Activated T-cell treated with anti-CD3 and anti-CD28 coated beads, Interleukin-2, amount 50 U/mL, for 24 hours (primary cell): ENCODE data around the gene IGHMBP2.
A peak's percentile ranks its signal among the peaks of the same experiment; 100 is the strongest.
"Not testable (repeated sequence)": the region's sequence is repeated elsewhere in the genome, so short reads cannot be mapped to it uniquely, and the experiment has no call there.

Source experiments
- DNase-seq: peaks from one replicate; pipeline ENCODE4 v3.0.0-alpha.2; 2020
- H3K27ac Mint-ChIP-seq: 2 replicates; pipeline ENCODE4 v1.8.0; 2020; ENCODE audit warnings: mild to moderate bottlenecking, mixed read lengths
- H3K27me3 Mint-ChIP-seq: 2 replicates; pipeline ENCODE4 v1.8.0; 2020; ENCODE audit warnings: mixed read lengths
- H3K36me3 Mint-ChIP-seq: 2 replicates; pipeline ENCODE4 v1.8.0; 2020; ENCODE audit warnings: low read depth, mixed read lengths
- H3K4me1 Mint-ChIP-seq: 2 replicates; pipeline ENCODE4 v1.8.0; 2020; ENCODE audit warnings: low read depth, mixed read lengths
- H3K4me3 Mint-ChIP-seq: 2 replicates; pipeline ENCODE4 v1.8.0; 2020; ENCODE audit warnings: mild to moderate bottlenecking, moderate library complexity, mixed read lengths
- H3K9me3 Mint-ChIP-seq: 2 replicates; pipeline ENCODE4 v1.8.0; 2020; ENCODE audit warnings: mixed read lengths

Gene IGHMBP2

DNA sequence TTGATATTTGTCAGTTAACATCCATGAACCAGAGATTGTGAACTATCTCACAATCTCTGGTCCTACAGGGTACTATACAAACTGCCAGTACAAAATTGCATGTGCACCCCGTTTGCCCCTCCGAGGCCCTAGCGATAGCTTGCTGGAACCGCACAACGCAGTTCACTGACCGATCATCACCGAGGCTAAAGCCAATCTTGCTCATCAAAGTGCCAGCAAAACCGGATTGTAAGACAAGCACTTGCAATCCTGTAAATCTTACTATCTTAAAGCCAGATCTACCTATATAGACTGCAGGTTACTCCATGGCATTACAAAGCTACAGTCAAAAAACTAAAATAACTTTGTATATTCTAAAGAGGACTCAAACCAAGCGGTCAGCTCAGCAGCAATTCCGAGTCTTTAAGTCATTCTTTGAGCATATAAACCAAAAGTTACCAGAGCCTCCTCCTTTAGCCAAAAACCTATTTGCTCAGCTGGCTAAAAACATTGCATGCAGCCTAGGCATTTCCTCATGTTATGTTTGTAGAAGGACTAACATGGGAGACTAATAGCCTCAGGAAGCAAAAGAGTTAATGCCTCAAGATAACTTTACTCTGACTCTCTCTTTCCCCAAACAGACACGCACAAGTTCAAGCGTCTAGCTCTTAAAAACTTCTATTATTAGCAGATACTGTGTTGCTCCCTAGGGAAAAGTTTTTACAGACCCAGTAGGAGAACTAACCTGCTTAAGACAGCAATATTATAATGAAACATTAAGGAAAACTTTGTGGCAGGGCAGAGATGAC lies 31.3 kb upstream of the IGHMBP2 start:
- Mint-ChIP-seq H3K27ac (no peak overlapping the region), H3K4me3 (no peak overlapping the region), H3K36me3 (no peaks in the 10 kb centered on the region), H3K9me3 (no peaks in the 10 kb centered on the region), H3K4me1 (peaks cover 14% of the 10 kb centered on the region), H3K27me3 (peaks cover 33% of the 10 kb centered on the region)
- no peak for DNase-seq

DNA sequence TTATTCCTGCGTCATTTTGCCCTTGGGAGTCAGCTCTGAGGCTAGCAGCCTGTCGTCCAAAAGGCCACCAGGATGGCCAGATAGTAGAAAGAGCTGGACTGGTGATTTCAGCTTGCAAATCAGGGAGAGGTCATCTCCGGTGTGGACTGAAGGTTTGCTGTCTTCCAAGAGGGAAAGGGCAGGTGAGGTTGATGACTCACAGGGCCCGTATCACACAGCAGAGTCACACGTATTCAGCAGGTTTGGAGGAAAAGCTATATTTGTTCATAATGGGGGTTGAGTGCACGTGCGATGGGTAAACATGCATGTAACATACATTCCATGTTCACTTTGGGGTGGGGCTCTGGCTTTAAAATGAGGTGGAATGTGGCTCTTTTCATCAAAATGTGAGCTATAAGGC lies 25.7 kb upstream of the IGHMBP2 start:
- H3K36me3 Mint-ChIP-seq: peaks cover 9% of the 10 kb centered on the region
- no peaks in the 10 kb centered on the region for H3K27me3 Mint-ChIP-seq
- no peaks in the 10 kb centered on the region for H3K4me1 Mint-ChIP-seq
- H3K9me3 Mint-ChIP-seq: no peaks in the 10 kb centered on the region
- no peak overlapping the region for H3K27ac Mint-ChIP-seq
- DNase-seq: no peak
- H3K4me3 Mint-ChIP-seq: no peak overlapping the region

DNA sequence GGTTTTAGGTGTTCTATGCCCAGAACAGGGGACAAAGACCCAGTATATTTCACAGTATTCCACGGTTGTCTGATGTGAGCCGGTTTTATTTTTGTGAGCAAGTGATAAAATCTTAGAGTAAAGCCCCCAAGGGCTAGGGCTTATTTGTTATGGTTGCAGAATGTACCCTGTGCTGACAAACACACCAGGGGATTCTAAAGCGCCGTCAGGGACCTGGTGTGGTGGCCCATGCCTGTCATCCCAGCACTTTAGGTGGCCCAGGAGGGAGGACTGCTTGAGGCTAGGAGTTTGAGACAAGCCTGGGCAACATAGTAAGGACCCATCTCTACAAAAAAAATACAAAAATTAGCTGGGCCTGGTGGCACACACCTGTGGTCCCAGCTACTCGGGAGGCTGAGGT lies 22.8 kb upstream of the IGHMBP2 start:
- DNase-seq: no peak

DNA sequence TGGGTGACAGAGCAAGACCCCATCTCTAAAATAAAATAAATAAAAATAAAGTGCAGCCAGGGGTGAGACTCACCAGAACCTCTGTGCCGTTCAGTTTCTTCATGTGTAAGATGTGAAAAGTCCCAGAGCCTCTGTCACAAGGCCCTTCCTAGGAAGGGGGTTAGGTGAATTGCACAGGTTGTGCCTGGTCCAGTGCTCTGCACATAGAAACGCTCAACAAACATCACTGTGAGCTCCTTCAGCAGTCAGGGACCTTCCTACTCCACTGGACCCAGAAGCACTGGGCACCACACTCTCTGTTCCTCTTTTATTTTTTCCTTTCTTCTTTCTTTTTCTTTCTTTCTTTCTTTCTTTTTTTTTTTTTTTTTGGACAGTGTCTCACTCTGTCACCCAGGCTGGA lies 22.4 kb upstream of the IGHMBP2 start:
- Mint-ChIP-seq H3K4me1 (no peaks in the 10 kb centered on the region), H3K36me3 (peaks cover 14% of the 10 kb centered on the region), H3K4me3 (no peak overlapping the region), H3K9me3 (no peaks in the 10 kb centered on the region), H3K27ac (no peak overlapping the region), H3K27me3 (no peaks in the 10 kb centered on the region)
- DNase-seq: no peak

More for the DNA sequence above, 22.8 kb upstream of the IGHMBP2 start:
- Mint-ChIP-seq H3K4me1 (no peaks in the 10 kb centered on the region), H3K27me3 (no peaks in the 10 kb centered on the region), H3K4me3 (no peak overlapping the region), H3K36me3 (peaks cover 14% of the 10 kb centered on the region), H3K27ac (no peak overlapping the region), H3K9me3 (no peaks in the 10 kb centered on the region)

DNA sequence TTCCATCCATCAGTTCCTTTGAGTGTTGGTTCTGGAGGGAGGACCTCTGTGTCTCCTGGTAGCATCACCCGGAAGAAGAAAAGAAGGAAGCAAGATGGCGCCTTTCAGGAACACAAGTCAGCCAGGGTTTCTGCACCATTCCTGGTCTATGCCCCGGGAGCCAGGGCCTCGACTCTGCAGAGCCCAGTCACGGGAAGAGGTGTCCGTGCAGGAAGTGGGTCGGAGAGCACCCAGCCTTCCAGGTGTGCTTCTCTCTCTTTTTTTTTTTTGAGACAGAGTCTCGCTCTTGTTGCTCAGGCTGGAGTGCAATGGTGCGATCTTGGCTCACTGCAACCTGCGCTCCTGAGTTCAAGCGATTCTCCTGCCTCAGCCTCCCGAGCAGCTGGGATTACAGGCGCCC lies 21.3 kb upstream of the IGHMBP2 start:
- Mint-ChIP-seq H3K9me3 (no peaks in the 10 kb centered on the region), H3K27ac (no peak overlapping the region), H3K27me3 (no peaks in the 10 kb centered on the region), H3K36me3 (peaks cover 17% of the 10 kb centered on the region), H3K4me1 (no peaks in the 10 kb centered on the region), H3K4me3 (no peak overlapping the region)
- DNase-seq: no peak

DNA sequence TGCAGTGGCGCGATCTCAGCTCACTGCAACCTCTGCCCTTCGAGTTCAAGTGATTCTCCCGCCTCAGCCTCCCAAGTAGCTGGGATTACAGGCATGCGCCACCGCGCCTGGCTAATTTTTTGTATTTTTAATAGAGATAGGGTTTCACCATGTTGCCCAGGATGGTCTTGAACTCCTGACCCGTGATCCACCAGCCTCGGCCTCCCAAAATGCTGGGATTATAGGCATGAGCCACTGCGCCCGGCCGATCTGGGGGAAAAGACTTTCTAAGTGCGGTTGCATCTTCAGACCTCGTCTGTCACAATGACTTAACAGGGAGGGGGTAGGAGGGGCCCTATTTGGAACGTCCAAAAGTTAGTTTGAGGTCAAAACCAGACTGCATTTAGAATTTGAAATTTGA lies 18.9 kb upstream of the IGHMBP2 start:
- DNase-seq, H3K4me1 Mint-ChIP-seq, H3K27ac Mint-ChIP-seq, H3K27me3 Mint-ChIP-seq, H3K4me3 Mint-ChIP-seq, H3K9me3 Mint-ChIP-seq: not testable (repeated sequence)
- peaks cover 24% of the 10 kb centered on the region for H3K36me3 Mint-ChIP-seq

DNA sequence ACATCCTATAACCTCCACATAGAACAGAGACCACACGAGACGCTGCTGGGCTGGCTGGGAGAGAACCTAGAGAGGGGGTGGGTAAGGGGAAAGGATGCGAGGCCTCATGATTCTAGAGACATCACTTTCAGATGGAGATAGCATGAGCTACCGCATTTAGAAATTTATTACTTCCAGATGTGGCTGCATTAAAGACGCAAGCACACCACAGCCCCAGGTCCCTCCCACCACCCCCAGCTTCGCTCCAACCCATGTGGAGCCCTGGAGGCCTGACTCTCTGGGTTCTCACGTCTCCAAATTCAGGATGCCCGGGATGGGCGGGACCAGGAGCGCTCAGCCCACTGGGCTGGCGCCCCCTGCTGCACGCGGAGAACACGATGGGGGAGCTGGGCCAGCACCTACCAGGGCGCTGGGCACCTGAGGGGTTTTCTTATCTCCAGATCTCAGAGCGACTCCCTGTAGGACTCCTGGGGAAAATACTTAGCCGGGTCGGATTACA lies 13.7 kb upstream of the IGHMBP2 start:
- H3K4me3 Mint-ChIP-seq: no peak overlapping the region
- peaks cover 3% of the 10 kb centered on the region for H3K4me1 Mint-ChIP-seq
- peaks cover 57% of the 10 kb centered on the region for H3K36me3 Mint-ChIP-seq
- H3K9me3 Mint-ChIP-seq: no peaks in the 10 kb centered on the region
- no peaks in the 10 kb centered on the region for H3K27me3 Mint-ChIP-seq
- DNase-seq: no peak
- no peak overlapping the region for H3K27ac Mint-ChIP-seq

DNA sequence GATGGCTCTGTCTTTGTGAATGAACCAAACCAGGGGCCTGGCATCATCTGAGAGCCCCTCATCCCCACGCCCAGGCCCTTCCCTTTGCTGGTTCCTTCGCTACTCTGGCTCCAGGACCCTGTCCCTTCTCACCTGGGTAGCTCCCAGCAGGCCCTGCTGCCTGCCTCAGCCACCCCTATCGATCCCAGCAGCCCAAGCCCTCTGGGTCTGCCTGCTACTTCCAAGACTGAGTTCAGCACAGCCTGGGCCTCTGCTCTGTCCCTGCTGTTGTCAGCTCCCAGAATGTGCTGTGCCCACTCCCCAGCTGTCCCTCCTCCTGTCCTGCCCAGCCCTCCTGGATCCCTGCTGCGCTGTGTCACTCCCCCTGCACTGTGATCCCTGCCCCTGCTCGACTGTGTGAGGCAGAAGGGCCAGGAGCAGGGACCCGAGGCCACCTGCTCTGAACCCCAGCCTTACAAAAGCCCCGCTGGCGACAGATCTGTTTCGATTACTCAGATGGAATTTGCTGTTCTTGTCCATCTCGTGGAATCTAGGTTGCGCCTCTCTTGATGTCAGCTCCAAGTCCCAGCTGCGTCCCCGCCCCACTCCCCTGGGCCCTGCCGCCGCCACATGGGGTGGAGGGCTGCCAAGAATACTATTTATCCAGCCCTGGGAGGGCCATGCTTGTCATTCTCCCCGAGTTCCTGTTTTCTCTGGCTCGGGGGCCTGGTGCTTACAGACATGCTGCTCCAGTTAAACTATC lies 13.0 kb upstream of the IGHMBP2 start:
- Mint-ChIP-seq H3K27me3 (no peaks in the 10 kb centered on the region), H3K4me3 (no peak overlapping the region), H3K36me3 (peaks cover 63% of the 10 kb centered on the region), H3K9me3 (no peaks in the 10 kb centered on the region), H3K4me1 (peaks cover 3% of the 10 kb centered on the region), H3K27ac (no peak overlapping the region)
- no peak for DNase-seq

DNA sequence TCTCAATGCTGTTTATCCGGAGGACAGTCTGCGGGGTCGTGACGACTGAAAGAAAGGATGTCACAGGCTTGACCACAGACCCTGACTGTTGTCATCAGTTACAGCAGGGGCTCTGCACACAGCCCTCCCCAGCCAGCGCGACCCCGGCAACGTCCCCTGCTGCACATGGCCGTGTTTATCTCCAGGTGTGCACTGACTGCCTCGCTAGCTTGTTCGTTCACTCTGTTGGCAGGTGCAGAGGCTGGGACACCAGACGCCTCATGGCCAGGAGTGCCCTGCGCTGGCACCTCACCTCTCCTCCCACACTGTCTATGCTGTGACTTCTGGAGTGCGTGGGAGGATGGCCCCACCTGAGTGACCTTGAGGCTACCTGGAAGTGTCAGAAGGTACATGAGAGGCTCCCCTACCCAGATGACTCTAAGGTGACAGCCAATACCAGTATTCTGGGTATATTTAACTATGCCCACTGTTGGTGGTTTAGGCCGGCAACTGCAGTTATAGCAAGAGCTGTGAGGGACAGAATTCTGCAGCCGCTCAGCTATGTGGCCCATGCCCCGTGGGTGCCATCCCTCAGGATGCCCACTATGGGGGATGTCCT lies 12.2 kb upstream of the IGHMBP2 start:
- peaks cover 3% of the 10 kb centered on the region for H3K4me1 Mint-ChIP-seq
- no peak for DNase-seq

DNA sequence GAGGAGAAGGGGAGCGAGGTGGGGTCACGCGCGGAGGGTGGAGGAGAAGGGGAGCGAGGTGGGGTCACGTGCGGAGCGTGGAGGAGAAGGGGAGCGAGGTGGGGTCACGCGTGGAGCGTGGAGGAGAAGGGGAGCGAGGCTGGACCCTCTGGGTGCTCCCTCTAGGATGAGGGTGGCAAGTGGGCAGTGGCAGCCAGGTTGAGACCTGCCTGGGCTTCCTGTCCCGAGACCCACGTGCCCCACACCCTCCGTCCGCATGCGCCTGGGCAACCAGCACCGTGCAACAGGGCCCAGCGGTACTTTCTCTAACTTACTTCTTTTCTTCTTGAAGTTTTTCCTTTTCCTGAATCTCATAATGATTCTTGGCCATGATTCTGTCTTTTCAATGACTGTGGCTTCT lies 11.1 kb upstream of the IGHMBP2 start:
- Mint-ChIP-seq H3K4me1 (peaks cover 3% of the 10 kb centered on the region), H3K36me3 (peaks cover 80% of the 10 kb centered on the region), H3K9me3 (no peaks in the 10 kb centered on the region), H3K27me3 (no peaks in the 10 kb centered on the region), H3K4me3 (no peak overlapping the region), H3K27ac (no peak overlapping the region)
- DNase-seq: no peak

More for the DNA sequence above, 12.2 kb upstream of the IGHMBP2 start:
- Mint-ChIP-seq H3K4me3 (no peak overlapping the region), H3K36me3 (peaks cover 71% of the 10 kb centered on the region), H3K27ac (no peak overlapping the region), H3K27me3 (no peaks in the 10 kb centered on the region), H3K9me3 (no peaks in the 10 kb centered on the region)

DNA sequence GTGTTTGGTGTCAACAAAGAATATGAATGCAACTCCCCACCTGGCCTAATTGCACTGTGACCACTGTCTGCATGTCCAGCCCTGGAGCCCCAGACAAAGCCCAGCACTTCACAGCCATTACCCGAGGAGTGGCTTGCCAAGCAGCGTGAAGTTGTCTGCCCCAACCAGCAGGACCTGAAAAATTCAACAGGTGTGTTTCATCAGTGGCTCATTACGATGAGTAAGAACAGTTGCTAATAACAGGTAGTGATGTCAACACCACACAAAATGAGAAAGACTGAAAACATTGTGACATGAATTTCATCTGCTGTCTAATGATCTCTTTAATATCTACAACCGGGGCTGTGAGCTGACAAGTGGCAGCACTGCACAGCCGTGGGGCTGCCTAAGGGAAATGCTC lies 10.4 kb upstream of the IGHMBP2 start:
- Mint-ChIP-seq H3K4me1 (peaks cover 3% of the 10 kb centered on the region), H3K9me3 (no peaks in the 10 kb centered on the region), H3K27ac (peak overlapping the region; percentile 44), H3K4me3 (no peak overlapping the region), H3K27me3 (no peaks in the 10 kb centered on the region), H3K36me3 (peaks cover 87% of the 10 kb centered on the region)
- no peak for DNase-seq

DNA sequence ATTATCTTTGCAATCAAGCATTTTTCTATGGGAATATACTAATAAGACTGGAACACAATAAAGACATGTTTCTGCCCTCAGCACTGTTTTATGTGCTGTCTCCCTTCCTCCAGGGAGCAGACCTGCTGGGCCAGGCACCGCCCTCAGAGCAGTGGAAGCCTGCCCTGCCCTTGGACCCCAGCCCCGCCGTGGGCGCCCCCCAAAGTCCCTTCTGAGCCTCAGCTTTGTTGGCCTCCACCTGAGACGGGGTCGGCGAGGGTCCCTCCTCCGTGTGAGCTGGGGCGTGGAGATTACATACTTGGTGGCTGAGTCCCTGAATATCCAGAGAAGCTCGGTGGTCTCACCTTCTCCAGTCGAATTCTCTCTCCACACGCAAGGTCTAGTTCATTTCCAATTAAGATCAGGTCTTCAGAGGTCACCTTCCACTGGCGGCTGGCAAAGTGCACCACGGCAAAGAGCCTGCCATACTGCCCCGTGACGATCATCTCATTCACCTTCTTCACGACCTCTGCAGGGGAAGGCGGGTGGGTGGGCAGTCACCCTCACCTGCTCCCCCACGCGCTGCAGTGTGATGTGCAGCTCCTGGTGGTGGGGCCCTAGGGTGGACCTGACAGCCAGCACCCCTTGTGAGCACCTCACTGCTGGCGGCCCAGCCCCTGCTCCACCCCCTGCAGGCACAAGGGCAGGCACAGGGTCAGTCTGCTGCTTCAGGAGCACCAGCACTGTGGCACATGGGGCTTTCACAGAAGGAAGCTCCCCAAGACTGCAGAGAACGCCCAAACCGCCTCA lies 7.3 kb upstream of the IGHMBP2 start:
- no peak overlapping the region for H3K4me3 Mint-ChIP-seq
- DNase-seq: no peak
- peaks cover 92% of the 10 kb centered on the region for H3K36me3 Mint-ChIP-seq
- no peaks in the 10 kb centered on the region for H3K9me3 Mint-ChIP-seq
- H3K4me1 Mint-ChIP-seq: peaks cover 9% of the 10 kb centered on the region
- no peaks in the 10 kb centered on the region for H3K27me3 Mint-ChIP-seq
- H3K27ac Mint-ChIP-seq: no peak overlapping the region

DNA sequence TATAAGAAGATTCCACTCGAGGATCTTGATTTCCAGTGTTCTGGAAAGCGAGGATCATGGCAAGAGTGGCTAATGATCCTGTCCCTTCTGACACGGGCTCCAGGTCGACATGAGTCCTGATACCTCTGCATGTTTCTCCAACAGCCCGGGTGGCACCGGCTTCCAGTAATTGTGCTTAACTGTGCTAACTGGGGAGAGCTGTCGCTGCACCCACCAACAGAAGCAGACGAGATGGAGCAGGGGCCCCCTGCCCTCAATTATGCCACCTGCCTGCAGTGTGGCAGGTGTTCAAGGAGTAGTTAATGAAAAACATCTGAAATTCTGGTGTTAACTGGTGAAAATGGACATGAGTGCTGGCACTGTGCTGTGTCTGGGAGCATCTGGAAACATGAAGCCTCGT lies 6.2 kb upstream of the IGHMBP2 start:
- Mint-ChIP-seq H3K27ac (no peak overlapping the region), H3K9me3 (no peaks in the 10 kb centered on the region), H3K36me3 (peaks cover 95% of the 10 kb centered on the region), H3K4me1 (peaks cover 18% of the 10 kb centered on the region), H3K27me3 (no peaks in the 10 kb centered on the region), H3K4me3 (no peak overlapping the region)
- no peak for DNase-seq

DNA sequence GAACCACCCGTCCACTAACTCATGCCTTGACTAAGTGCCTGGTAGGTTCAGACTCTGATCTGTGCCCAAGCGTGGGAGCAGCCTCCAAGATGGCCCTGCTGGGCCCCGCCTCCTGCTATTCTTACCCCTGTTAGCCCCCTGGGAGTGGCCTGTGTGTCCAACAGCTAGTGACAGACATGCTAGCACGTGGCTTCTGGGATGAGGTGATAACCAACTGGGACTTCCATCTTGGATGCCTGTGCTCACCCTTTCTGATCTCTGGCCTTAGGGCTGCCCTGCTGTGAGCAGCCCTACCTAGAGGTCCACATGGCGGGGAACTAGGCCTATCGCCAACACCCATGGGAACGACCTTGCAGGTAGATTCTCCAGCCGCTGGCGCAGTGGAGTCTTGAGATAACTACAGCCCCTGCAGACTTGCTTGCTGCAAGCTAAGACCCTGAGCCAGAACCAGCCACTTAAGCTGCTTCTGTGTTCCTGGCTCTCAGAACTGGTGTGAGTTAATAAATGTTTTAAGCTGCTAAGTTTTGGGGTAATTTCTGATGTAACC lies 2.8 kb upstream of the IGHMBP2 start:
- no peaks in the 10 kb centered on the region for H3K27me3 Mint-ChIP-seq
- H3K27ac Mint-ChIP-seq: no peak overlapping the region
- DNase-seq: no peak
- no peaks in the 10 kb centered on the region for H3K9me3 Mint-ChIP-seq
- H3K4me1 Mint-ChIP-seq: peaks cover 38% of the 10 kb centered on the region
- H3K36me3 Mint-ChIP-seq: peaks cover 88% of the 10 kb centered on the region
- no peak overlapping the region for H3K4me3 Mint-ChIP-seq
